Testis (tissue), 2 donors: ENCODE measurements around the gene SLC16A1.

Source experiments
- POLR2A ChIP-seq: fragments of 450-650 bp; IDR thresholded peaks from one replicate; pipeline ENCODE4 v1.6.1; 2017; ENCODE audit warnings: antibody characterized with exemption, mild to moderate bottlenecking, moderate library complexity
- TF ChIP-seq, protein P1 (sequence below), 3 experiments: fragments of 450-650 bp in 2 of 3; fragments of 200-600 bp in 1 of 3; sonication (generic) in 1 of 3; IDR thresholded peaks; one replicate each; pipeline ENCODE4 v1.5.1; 2016 to 2019; ENCODE audit warnings: antibody characterized with exemption in 3 of 3, mild to moderate bottlenecking in 2 of 3, moderate library complexity in 1 of 3

DNA sequence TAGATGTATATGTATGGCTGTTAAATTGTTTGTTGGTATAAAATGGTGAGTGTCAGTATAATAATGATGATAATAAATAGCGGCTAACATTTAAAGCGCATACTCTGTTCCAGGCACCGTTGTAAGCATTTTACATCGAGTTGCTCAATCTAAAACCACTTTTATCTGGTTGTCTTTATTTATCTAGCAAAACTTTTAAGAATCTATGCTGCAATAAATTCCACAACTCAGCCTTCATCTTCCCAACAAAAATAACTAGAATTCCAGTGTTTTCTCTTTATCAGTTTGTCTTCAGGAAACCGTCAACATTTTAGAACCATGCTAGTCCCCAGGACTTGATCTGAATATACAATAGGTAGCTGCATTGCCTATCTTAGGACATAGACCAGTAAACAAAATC, 19.3 kb upstream of the SLC16A1 start:
- TF ChIP-seq, protein P1, sequence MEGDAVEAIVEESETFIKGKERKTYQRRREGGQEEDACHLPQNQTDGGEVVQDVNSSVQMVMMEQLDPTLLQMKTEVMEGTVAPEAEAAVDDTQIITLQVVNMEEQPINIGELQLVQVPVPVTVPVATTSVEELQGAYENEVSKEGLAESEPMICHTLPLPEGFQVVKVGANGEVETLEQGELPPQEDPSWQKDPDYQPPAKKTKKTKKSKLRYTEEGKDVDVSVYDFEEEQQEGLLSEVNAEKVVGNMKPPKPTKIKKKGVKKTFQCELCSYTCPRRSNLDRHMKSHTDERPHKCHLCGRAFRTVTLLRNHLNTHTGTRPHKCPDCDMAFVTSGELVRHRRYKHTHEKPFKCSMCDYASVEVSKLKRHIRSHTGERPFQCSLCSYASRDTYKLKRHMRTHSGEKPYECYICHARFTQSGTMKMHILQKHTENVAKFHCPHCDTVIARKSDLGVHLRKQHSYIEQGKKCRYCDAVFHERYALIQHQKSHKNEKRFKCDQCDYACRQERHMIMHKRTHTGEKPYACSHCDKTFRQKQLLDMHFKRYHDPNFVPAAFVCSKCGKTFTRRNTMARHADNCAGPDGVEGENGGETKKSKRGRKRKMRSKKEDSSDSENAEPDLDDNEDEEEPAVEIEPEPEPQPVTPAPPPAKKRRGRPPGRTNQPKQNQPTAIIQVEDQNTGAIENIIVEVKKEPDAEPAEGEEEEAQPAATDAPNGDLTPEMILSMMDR (IDR thresholded peaks at IDR 0.05): no peak
- TF ChIP-seq POLR2A: no peak
